ENCODE results near the gene FILIP1. TPM values are rescaled to one million over a fixed set of nuclear protein-coding genes. Genes with fewer than 3 reads are reported as not detected.

Gene FILIP1, protein sequence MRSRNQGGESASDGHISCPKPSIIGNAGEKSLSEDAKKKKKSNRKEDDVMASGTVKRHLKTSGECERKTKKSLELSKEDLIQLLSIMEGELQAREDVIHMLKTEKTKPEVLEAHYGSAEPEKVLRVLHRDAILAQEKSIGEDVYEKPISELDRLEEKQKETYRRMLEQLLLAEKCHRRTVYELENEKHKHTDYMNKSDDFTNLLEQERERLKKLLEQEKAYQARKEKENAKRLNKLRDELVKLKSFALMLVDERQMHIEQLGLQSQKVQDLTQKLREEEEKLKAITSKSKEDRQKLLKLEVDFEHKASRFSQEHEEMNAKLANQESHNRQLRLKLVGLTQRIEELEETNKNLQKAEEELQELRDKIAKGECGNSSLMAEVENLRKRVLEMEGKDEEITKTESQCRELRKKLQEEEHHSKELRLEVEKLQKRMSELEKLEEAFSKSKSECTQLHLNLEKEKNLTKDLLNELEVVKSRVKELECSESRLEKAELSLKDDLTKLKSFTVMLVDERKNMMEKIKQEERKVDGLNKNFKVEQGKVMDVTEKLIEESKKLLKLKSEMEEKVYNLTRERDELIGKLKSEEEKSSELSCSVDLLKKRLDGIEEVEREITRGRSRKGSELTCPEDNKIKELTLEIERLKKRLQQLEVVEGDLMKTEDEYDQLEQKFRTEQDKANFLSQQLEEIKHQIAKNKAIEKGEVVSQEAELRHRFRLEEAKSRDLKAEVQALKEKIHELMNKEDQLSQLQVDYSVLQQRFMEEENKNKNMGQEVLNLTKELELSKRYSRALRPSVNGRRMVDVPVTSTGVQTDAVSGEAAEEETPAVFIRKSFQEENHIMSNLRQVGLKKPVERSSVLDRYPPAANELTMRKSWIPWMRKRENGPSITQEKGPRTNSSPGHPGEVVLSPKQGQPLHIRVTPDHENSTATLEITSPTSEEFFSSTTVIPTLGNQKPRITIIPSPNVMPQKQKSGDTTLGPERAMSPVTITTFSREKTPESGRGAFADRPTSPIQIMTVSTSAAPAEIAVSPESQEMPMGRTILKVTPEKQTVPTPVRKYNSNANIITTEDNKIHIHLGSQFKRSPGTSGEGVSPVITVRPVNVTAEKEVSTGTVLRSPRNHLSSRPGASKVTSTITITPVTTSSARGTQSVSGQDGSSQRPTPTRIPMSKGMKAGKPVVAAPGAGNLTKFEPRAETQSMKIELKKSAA (N-terminal part only)
- 10 to 100 TPM; 41.7 to 53.3 (median 48.4) TPM for total RNA-seq

DNA sequence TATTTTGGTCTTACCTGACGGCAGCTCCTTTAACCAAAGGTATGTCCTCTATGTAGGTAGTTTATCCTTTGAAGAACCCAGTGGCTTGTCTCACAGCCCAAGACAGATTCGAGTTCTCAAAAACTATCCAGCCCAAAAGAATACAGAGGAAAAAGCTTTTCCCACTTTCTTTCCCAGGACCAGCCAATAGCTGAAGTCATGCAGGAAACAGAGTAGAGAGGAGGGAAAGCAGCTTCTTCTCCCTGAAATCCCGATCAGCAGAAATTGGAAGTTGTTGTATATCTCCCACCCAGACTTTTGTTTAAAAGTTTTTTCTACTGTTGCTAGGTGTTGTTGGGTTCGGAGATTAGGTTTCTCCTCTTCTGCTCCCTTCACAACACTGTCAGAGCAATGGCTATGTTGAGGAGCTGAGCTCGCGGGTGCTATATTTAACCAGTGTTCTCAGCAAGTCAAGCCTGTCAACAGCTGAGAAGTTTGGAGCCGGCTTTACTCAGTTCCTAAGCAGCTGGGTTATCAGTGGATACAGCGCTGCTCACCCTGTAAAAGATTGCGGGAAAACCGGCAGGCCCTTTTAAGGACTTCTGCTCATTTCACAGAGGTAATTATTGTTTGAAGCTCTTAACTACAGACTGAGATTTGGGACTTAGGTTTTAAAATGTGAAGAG is at the start of gene FILIP1:
TSS of gene FILIP1 (minus strand) at position 401 of the 665 bp plus-strand sequence. CDS start 78,828 bp downstream, outside the sequence.
- peaks cover 25 to 50% (median 37%) of the 10 kb centered on the region in 4 donors for H3K4me1 ChIP-seq
- TF ChIP-seq CTCF (IDR thresholded peaks at IDR 0.05), result no peak
- peak; percentile 30 for TF ChIP-seq POLR2A (IDR thresholded peaks at IDR 0.05; ENCODE audit: low read depth)
- TF ChIP-seq POLR2AphosphoS5 (IDR thresholded peaks at IDR 0.05), result peak; percentile 89 to 92
- DNase-seq (ENCODE audit: extremely low spot score), result no peak
- H3K4me3 ChIP-seq, result peak within 1 kb of the TSS; percentile 55 to 62 (median 60)
- peak within 1 kb of the TSS; percentile 85 to 89 (median 88) for H3K27ac ChIP-seq (replicated peaks in 1 of 4)
- H3K36me3 ChIP-seq, result no peaks in the 10 kb centered on the region
- no peaks in the 10 kb centered on the region for H3K9me3 ChIP-seq
- H3K27me3 ChIP-seq, result no peaks in the 10 kb centered on the region
- WGBS, result 12% methylated on average over 10 of the region's 10 CpGs
- intact Hi-C loops (cut with DNase I), result no loop called here

GRCh38 chr6:75543311-75543710 is 49.7 kb upstream of the FILIP1 start:
- no peak for DNase-seq (ENCODE audit: extremely low spot score)
- H3K27ac ChIP-seq (replicated peaks in 1 of 4), result no peak overlapping the region
- intact Hi-C loops (cut with DNase I), result no loop called here
- H3K4me3 ChIP-seq, result no peak overlapping the region
- no peak for TF ChIP-seq EP300 (IDR thresholded peaks at IDR 0.05)
- TF ChIP-seq CTCF (IDR thresholded peaks at IDR 0.05), result no peak
- no peak for TF ChIP-seq POLR2A (IDR thresholded peaks at IDR 0.05; ENCODE audit: low read depth)
- TF ChIP-seq POLR2AphosphoS5 (IDR thresholded peaks at IDR 0.05), result no peak
- H3K9me3 ChIP-seq, result no peaks in the 10 kb centered on the region
- no peaks in the 10 kb centered on the region for H3K4me1 ChIP-seq
- WGBS, result 97% methylated on average over 2 of the region's 2 CpGs
- no peaks in the 10 kb centered on the region for H3K36me3 ChIP-seq
- no peaks in the 10 kb centered on the region for H3K27me3 ChIP-seq

- Histone ChIP-seq H3K4me3 (no peak overlapping the region), H3K4me1 (no peaks in the 10 kb centered on the region), H3K27me3 (no peaks in the 10 kb centered on the region), H3K9me3 (peaks cover 0 to 2% (median 0%) of the 10 kb centered on the region in 4 donors), H3K27ac (replicated peaks in 1 of 4) (no peak overlapping the region), H3K36me3 (no peaks in the 10 kb centered on the region)
- no peak for DNase-seq (ENCODE audit: extremely low spot score)
- intact Hi-C loops (cut with DNase I), result no loop called here
- WGBS, result 61% methylated on average over 4 of the region's 4 CpGs
- TF ChIP-seq POLR2AphosphoS5 (IDR thresholded peaks at IDR 0.05), result no peak
- no peak for TF ChIP-seq CTCF (IDR thresholded peaks at IDR 0.05)
- TF ChIP-seq EP300 (IDR thresholded peaks at IDR 0.05), result no peak
- no peak for TF ChIP-seq POLR2A (IDR thresholded peaks at IDR 0.05; ENCODE audit: low read depth)
Observed at GRCh38 chr6:75539136-75539535, 45.5 kb upstream of the FILIP1 start.

DNA sequence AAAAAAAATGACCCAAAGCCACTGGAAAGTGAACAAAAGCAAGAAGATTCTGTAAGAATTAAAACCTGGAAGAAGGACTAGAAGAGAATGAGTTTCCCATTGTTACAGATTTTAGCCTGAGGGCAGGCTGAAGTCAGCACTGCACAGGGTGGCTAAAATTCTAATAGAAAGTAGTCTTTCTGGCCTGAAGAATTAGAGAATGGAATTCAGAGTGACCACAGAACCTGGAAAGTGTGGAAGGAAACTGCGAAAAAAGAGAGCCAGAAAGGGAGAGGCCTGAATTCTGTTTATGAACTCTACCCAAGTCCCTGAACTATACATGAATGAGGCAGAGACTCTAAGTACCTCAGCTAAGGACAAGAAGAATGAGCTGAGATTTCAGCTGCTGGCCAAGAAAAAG is 38.9 kb upstream of the FILIP1 start:
- TF ChIP-seq CTCF (IDR thresholded peaks at IDR 0.05), result no peak
- no peak for TF ChIP-seq POLR2AphosphoS5 (IDR thresholded peaks at IDR 0.05)
- TF ChIP-seq POLR2A (IDR thresholded peaks at IDR 0.05; ENCODE audit: low read depth), result no peak
- TF ChIP-seq EP300 (IDR thresholded peaks at IDR 0.05), result no peak
- WGBS, result 89% methylated on average over 1 of the region's 1 CpG
- Histone ChIP-seq H3K36me3 (no peaks in the 10 kb centered on the region), H3K27ac (replicated peaks in 1 of 4) (no peak overlapping the region), H3K9me3 (peaks cover 0 to 3% (median 0%) of the 10 kb centered on the region in 4 donors), H3K4me3 (no peak overlapping the region), H3K4me1 (peaks cover 0 to 9% (median 2%) of the 10 kb centered on the region in 4 donors), H3K27me3 (no peaks in the 10 kb centered on the region)
- no peak for DNase-seq (ENCODE audit: extremely low spot score)
- intact Hi-C loops (cut with DNase I), result no loop called here
